Psoas muscle (tissue), 8 donors: ENCODE measurements around the gene RNF130. TPM values are rescaled to one million over a fixed set of nuclear protein-coding genes. Genes with fewer than 3 reads are reported as not detected.

Source experiments
- ATAC-seq, 4 donors: fragments of 200-7000 bp; cut with Tn5 transposase; one replicate each; pipeline ENCODE4 v1.9.1; 2020; ENCODE audit warnings: moderate library complexity in 3 of 4, mild to moderate bottlenecking in 2 of 4
- DNase-seq, 2 donors: peaks; one replicate each; pipeline ENCODE4 v3.0.0-alpha.2; 2020
- H3K27ac ChIP-seq: fragments of 200-600 bp; one replicate; pipeline ENCODE4 v1.8.0; 2022
- H3K27me3 ChIP-seq, 3 donors: fragments of 200-600 bp in 1 of 3; one replicate each; pipeline versions ENCODE4 v1.6.1 to v1.8.0; 2013 to 2022; ENCODE audit warnings: low read length in 2 of 3, mild to moderate bottlenecking in 2 of 3, moderate library complexity in 1 of 3; ENCODE audit not compliant: insufficient read depth in 3 of 3
- H3K36me3 ChIP-seq, 2 donors: fragments of 200-600 bp in 1 of 2; one replicate each; pipeline versions ENCODE4 v1.6.1 to v1.8.0; 2013 to 2022; ENCODE audit warnings: low read depth in 1 of 2, mild to moderate bottlenecking in 1 of 2, moderate library complexity in 1 of 2; ENCODE audit not compliant: insufficient read depth in 1 of 2
- H3K4me1 ChIP-seq: fragments of 200-600 bp; one replicate; pipeline ENCODE4 v1.8.0; 2022
- H3K4me3 ChIP-seq: fragments of 200-600 bp; one replicate; pipeline ENCODE4 v1.8.0; 2022; ENCODE audit warnings: mild to moderate bottlenecking
- H3K9me3 ChIP-seq: fragments of 200-600 bp; one replicate; pipeline ENCODE4 v1.8.0; 2022
- CTCF ChIP-seq: fragments of 200-600 bp; IDR thresholded peaks from one replicate; pipeline ENCODE4 v1.8.0; 2022; ENCODE audit warnings: antibody characterized with exemption
- WGBS, 3 donors: extraction: QIAGEN DNeasy Blood & Tissue Kit; methylation state at CpG; one replicate each; pipeline versions ENCODE4 v1.1.6 to v1.1.7; 2013; 5-methylcytosine and 5-hydroxymethylcytosine counted together
- intact Hi-C, 2 donors: fragments of 100-400 bp; cut with DNase I; formaldehyde crosslinking; loops; one replicate each; pipeline versions ENCODE4 v1.11.0 to v1.14.2; 2022
- polyA plus RNA-seq, 3 donors: library from polyadenylated mRNA; stranded (reverse); fragments of 200-250 nt; gene quantifications; one replicate each; pipeline ENCODE4 v1.2.3, GENCODE V29; 2013
- total RNA-seq, 4 donors: library from RNA; stranded (reverse); fragmentation: NEBNext Ultra II Directional in 2 of 4; extraction: Animal tissue kit (Norgen Biotek cat#: 25700) in 2 of 4; gene quantifications; one replicate each; pipeline versions ENCODE4 v1.2.1 to v1.2.4, GENCODE V29; 2021 to 2023
- donor health status: healthy with polysubstance abuse.
- donor health status: DM: no; HTN: no; CAD: no; lungs with moderate emphysema.
- donor health status: Bipolar disorder and iron deficiency.
- donor health status: healthy.
- donor health status: DM: yes; HTN: yes; CAD: no.
- donor health status: DM: no; HTN: no; CAD: no.
- donor health status: DM: no; HTN: no; CAD: no.
- donor health status: DM: yes; HTN: yes; CAD: no.

Gene RNF130
- total and polyA plus RNA-seq, 7 donors, result 34.1 to 45.3 (median 37.2) TPM

DNA sequence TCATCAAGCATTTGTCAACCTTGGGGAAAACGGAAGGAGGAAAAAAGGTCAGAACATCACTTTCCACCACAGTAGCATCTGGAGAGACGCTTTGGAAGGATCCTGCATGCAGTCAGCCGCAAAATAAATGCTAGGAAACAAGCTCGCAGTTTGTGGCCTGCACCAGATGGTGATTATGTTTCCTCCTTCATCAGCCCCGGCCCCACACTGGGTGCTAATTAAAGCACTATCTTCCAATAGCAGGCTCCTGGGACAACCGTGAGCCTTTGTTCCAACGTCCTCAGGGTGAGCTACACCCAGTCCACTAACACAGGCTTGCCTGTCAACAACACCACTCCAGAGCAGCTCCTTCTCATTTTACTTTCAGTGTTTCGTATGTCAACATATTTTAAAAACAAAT is 64.0 kb downstream of the RNF130 start:
- peaks cover 9% of the 10 kb centered on the region for H3K4me1 ChIP-seq
- no peak for DNase-seq
- intact Hi-C loops, result no loop called here
- no peak overlapping the region for H3K4me3 ChIP-seq
- no peak for TF ChIP-seq CTCF
- peaks cover 0 to 16% of the 10 kb centered on the region in 2 donors for H3K36me3 ChIP-seq
- H3K27me3 ChIP-seq, result no peaks in the 10 kb centered on the region
- WGBS, 3 donors, result 45 to 57% (median 45%) methylated on average over 8 of the region's 8 CpGs
- peak in 1 of 4 donors; percentile 32 for ATAC-seq
- H3K27ac ChIP-seq, result no peak overlapping the region
- no peaks in the 10 kb centered on the region for H3K9me3 ChIP-seq

- DNase-seq, result no peak
- Histone ChIP-seq H3K4me1 (peaks cover 9% of the 10 kb centered on the region), H3K9me3 (no peaks in the 10 kb centered on the region), H3K27me3 (no peaks in the 10 kb centered on the region), H3K36me3 (peaks cover 0 to 5% of the 10 kb centered on the region in 2 donors), H3K27ac (no peak overlapping the region), H3K4me3 (no peak overlapping the region)
- ATAC-seq, result no peak
- intact Hi-C loops, result no loop called here
- no peak for TF ChIP-seq CTCF
Observed at GRCh38 chr5:180006141-180006540, 65.4 kb downstream of the RNF130 start.

GRCh38 chr5:180003127-180003526 is 68.4 kb downstream of the RNF130 start:
- peaks cover 9% of the 10 kb centered on the region for H3K4me1 ChIP-seq
- peaks cover 0 to 3% of the 10 kb centered on the region in 2 donors for H3K36me3 ChIP-seq
- ATAC-seq (no peak), DNase-seq (no peak)
- H3K9me3 ChIP-seq, result no peaks in the 10 kb centered on the region
- no peak for TF ChIP-seq CTCF
- H3K27ac ChIP-seq, result no peak overlapping the region
- intact Hi-C loops, result no loop called here
- 83 to 96% (median 95%) methylated on average over 7 of the region's 7 CpGs for WGBS, 3 donors
- no peak overlapping the region for H3K4me3 ChIP-seq
- H3K27me3 ChIP-seq, result no peaks in the 10 kb centered on the region

DNA sequence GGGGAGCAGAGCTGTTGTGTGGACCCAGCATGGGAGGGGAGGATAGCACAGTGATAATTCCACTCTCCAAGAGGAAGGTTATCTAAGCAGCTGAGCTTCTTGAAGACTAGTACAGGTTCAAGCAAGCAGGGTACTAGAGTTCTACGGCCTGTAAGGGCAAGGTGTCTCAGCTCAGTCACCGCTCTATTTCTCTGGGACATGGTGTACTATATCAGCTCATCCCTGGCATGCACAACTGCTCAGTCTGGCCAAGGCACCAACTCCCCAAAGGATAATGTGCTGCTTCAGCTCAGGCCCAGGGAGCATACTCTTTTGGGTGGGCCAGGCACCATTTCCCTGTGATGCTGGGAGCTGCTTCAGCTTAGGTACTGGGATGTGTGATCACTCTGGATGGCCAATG is 69.8 kb downstream of the RNF130 start:
- H3K27ac ChIP-seq, result no peak overlapping the region
- no peak for TF ChIP-seq CTCF
- H3K4me3 ChIP-seq, result no peak overlapping the region
- H3K36me3 ChIP-seq, result peaks cover 0 to 3% of the 10 kb centered on the region in 2 donors
- peaks cover 3% of the 10 kb centered on the region for H3K4me1 ChIP-seq
- no peaks in the 10 kb centered on the region for H3K27me3 ChIP-seq
- 39 to 93% (median 58%) methylated on average over 2 of the region's 2 CpGs for WGBS, 3 donors
- ATAC-seq, result peak in 2 of 4 donors; percentile 36 to 55
- H3K9me3 ChIP-seq, result no peaks in the 10 kb centered on the region
- intact Hi-C loops, result no loop called here
- no peak for DNase-seq

DNA sequence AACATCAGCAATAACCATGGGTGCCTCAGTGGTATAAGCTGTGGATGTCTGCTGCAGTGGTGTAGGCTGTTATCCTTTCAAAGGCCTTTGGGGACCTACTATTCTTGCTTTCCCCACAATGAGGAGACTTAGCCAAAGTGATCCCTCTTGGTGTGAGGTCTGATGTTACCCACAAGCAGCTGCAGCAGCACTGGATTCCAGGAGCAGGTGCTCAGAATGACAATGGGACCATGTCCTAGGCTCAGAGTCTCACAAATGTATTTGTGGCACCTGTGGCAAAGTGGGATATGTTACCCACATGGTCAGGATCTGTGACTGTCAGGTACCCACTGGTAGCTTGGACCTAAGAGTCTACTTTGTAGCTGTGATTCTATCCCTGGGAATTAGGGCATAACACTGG is 70.4 kb downstream of the RNF130 start:
- Histone ChIP-seq H3K4me1 (no peaks in the 10 kb centered on the region), H3K4me3 (no peak overlapping the region), H3K9me3 (peaks cover 5% of the 10 kb centered on the region), H3K27me3 (no peaks in the 10 kb centered on the region), H3K27ac (no peak overlapping the region), H3K36me3 (peaks cover 0 to 3% of the 10 kb centered on the region in 2 donors)
- intact Hi-C loops, result no loop called here
- TF ChIP-seq CTCF, result no peak
- no peak for ATAC-seq
- DNase-seq, result no peak
